DMS153 (cell line): Measurements from ENCODE around the gene PAK1.

ENCODE experiments used
- DNase-seq: peaks from one replicate; lab custom pipeline; 2025; lab: John Stamatoyannopoulos, UW

PAK1 gene

DNA sequence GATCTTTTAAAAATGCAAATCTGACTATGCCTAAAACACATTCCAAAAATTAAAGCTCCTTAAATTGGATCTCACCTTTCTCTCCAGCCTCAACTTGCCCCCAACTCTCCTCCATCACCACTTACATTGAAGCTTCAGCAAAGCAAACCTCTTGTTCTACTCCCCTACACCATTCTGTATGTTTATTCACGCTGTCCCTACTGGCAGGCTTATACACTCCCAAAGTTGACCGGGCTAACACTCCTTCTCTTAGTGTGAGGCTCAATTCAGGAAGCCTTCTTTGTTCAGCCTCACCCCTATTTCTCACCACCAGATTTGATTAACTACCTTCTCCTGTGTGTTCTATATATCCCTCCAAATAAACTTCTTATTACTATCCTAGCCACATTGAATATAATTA lies 170.6 kb downstream of the PAK1 start:
- no peak for DNase-seq

DNA sequence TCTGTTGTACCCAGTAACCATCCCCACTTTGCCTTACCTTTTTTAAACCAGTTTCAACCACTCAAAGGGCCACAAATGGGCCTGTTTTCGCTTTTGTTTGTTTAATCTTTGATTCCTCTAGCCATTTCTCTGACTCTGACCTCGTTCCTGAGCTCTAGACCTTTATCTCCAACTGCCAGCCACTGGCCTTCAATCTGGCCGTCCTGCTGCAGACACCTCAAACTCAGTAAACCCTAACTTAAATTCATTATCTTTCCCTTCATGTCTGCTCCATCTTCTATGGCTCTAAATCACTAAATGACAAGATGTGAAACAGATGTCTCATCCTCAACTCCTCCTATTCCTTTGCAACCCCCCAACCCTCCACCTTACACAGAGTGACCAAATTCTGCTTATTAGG lies 171.1 kb downstream of the PAK1 start:
- no peak for DNase-seq

DNA sequence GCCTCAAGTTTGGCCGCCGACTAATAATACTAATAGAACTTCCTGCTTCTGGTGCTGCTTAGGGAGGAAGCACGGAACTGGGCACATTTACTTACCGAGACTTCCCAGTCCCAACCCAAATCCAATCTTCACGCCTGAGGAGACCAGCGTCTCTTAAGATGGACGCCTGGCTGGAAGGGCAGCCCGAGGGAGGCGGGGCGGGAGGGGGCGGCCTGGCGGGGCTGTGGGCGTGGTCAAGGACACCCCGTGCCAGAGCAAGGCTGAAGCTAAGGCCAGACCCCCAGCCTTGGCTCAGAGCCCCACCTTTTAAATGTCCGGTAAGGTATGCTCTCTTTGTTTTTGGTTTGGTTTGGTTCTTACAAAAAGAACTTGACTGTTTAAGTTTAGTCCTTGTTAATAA lies 172.4 kb downstream of the PAK1 start, which contains the start of gene GDPD4:
Gene GDPD4 (minus strand): TSS at position 177 of the 400 bp plus-strand sequence. CDS start 16,549 bp downstream, outside the sequence.
- no peak for DNase-seq

DNA sequence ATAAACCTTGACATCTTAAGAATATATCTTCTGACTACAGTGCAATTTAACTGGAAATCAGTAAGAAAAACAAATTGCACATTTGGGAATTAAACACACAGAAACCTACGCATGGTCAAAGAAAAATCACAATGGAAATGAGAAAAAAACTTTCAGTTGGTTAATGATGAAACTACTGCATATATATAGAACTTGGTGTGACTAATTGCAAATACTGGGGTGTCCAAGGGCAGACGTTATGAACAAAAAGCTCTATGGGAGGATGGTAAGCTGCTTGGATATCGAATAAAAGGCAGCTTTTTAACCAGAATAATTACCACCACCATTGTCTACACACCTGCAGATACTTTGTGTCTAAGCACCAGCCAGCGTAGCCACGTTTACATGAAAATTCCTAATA lies 173.2 kb downstream of the PAK1 start:
- DNase-seq: no peak

DNA sequence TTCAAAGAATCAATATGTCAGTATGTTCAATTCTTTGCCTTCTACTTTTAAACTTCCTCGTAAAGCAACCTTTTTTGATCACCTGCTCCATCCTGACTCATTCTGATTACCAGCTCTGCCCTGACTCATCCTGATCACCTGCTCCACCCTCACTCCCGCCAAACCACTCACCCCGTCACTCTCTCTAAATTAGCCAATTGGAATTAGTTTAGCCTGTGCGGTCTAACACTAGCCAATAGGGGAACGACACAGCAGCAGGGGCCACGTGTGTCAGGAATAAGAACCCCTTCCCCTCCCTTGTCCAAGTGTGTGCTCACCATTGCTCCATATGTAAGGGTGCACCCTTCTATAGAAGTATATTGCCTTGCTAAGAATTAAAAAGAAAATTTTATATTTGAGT lies 173.9 kb downstream of the PAK1 start:
- DNase-seq: peak; percentile 40

DNA sequence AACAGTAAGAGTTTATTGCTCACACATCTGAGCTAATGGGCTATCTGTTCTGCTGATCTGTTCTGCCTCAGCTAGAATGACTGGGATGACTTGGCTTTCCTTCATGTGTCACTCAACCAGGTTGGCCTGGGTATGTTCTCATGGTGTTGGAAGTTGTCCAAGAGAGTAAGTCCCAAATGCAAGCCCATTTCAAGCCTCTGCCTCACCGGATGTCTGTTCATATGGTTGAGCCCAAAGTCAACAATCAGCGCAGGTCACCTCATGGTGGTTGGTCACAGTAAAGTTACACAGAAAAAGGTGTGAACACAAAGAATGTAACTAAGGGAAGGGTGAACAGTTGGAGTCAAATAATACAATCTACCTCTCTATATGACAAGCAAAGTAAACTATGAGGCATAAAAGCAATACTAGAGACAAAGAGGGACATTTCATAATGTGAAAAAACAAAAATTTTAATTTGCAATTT lies 174.3 kb downstream of the PAK1 start:
- peak; percentile 93 for DNase-seq

DNA sequence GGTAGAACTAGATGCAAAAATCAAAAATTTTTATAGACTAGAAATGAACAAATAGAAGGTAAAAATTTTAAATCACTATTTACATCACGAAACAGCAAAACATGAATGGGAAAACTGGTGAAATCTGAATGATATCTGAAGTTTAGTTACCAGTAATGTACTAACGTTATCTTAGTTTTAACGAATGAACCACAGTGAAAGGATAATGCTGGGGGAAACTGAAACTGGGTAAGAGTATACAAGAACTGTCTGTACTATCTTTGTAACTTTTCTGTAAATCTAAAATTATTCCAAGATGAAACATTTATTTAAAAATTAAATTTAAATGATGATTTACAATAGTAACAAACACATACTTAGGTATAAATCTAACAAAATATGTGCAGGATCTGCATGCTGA lies 179.9 kb downstream of the PAK1 start:
- DNase-seq: no peak

DNA sequence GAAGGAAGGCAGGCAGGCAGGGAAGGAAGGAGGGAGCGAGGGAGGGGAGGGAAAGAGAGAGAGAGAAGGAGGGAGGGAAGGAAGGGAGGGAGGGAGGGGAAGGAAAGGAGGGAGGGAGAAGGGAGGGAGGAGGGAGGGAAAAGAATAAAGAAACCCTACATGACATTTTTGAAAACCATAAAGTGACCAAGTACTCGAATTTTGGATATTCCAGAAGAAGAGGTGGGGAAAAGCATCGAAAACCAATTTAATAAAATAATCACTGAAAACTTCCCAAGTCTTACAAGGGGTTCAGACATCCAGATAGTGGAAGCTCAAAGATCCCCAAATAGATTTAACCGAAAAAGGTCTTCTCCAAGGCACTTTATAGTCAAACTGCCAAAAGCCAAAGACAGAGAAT lies 184.2 kb downstream of the PAK1 start:
- DNase-seq: no peak

DNA sequence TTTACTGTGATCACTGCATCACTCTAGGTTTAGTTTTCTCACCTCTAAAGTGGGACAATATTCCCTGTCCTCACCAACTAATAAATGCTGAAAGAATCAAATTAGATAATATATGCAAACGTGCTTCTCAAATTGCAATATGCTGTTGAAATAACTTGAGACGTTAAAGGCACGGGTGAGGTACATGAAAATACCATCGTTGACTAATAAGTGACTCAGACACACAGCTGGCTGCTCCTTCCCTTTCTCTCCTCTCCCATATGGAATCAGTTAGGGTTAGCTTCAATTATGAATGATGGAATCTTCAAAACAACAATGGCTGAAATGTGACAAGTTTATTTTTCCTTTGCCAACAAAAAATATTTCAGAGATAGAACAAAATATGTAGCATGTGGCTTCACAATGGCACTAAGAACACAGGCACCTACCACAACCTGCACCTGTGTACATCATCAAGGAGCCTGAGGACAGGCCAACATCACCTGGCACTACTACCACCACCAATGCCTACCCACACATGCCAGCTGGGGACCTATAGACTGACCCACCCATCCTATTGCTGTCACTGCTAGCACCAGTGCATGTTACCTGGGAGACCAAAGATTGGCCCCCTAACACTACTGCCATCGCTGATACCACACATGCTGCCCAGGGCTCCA lies 186.2 kb downstream of the PAK1 start:
- DNase-seq: no peak

DNA sequence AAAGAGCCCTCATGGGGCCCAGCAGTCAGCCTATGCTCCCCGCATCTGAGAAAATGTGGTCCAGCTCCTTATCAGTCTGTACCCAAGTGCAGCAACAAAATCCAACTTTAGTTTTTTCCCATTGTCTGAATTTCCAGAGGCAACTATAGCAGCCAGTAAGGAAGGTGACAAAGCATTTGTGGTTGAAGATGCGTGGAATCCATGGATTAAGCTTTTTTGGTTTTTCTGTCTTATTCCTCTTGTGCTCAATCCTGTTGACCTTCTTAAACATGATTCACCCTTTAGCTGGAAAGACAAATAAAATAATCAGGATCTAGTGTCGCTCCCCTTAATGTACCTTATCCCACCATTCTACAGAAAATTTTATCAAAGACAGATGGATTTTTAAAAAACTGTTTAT lies 186.8 kb downstream of the PAK1 start:
- no peak for DNase-seq

DNA sequence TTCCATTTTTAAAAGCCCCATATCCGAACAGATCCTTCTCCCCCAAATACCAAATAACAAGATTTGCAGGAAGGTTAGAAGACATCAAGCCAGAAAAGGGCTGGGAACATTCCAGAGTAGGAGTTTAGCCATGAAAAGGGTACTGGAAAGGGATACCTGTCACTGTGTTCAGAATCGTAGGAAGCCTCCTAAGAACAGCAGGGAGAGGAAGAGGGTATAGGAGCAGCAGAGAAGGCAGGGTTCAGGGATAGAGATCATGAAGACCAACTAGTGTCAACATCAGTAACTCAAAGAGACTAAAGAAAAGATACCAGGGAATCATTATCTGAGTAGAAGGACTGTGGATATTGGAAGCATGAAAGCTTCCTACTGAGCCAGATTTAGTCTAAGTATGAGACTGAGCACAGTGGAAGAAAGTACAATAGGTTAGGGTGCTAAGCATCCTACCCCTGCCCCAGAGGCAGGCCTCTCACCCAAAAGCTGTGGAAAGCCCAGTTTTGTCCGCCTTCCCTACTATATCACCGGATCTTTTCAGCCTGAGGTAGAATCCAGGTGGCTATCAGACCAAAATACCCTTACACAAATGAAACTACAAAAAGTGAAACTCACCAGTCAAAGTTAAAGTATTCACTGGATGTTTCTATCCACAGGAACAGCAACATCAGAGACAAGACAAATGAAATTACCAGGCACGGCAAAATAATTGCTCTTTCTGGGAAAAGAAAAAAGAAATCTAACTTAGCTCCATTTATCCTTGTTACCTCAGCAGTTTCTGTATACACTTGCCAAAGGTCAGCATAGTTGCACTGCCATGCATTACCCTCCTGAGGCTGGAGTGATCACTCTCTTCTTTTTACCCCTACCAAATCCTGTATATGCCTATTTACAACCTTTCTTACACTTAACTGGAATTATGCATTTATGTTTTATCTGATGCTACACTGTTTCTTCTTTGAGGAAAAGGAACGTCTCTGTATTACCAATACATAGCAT lies 189.1 kb downstream of the PAK1 start:
- DNase-seq: no peak

DNA sequence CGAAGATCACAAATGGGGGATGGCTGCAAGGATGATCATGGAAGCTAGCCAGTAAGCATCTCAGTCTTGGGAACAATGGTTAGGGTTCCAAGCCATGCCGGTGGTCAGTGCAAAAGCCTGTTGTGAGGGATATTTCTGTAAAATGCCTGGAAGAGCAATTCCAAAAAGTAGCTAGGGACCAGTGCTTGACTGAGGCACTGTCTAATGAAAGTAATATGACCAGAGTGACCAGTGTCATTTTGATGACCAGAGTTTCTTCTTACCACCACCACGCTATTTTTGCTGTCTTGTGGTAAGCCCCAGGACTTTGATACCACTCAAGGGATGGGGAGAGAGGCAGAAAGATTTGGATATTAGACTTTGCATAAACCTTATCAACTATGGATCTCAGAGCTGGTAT lies 190.8 kb downstream of the PAK1 start:
- no peak for DNase-seq

DNA sequence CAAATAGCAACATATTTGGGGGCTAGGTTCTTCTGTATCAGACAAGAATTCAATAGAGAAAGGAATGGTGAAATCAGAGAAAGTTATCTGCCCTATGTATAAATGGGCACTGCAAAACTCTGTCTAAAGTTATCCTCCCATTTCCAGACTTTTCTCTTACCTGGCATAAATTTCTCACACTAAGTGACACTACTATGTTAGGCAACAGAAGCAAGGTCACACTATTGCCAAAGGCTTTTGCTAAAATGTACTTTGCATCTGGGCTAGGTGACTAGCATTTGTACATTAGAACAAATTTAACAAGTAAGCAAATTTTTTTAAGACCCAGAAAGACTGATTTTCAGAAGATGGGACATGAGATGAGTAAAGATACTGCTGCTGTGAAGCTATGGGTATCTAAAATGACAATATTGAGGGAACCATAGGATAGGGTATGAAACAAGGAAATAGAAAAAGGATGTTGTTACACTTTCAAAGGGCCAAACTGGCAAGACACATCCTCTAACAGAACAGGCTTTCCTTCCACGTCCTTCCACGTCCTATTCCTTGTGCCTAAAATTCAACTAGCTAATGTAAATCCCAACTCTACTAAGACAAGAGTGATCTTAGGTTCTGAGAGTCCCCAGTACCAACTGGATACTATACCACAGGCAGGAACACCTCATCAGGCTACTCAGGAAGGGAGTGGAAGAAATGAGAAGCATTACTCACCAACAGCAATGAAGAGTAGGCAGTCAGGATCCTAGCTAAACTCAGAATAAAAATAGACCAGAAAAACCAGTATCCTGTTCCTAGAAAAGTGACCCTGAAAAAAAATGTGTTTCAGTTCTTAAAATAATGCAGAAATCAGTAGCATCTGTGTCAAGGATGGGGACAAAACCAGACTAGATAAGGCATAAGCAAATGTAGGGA lies 195.0 kb downstream of the PAK1 start:
- DNase-seq: no peak

DNA sequence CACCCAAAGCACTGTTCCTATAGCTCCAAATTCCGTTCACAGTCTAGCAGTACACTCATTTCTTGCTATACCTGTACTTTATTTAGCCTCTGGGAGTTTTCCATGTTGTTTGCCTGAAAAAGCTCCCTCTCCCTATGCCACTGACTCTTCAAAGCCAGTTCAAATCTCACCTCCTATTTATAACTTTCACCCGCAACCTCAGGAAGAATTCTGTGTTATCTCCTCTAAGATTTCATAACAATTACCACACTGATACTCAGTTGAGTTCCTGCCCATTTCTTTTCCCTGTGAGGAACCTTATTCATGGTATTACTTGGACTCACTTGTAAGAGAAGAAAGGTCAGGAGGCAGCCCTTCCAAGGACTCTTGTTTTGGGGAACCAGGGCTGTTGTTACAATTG lies 197.6 kb downstream of the PAK1 start:
- no peak for DNase-seq
